Loucy (cell line): ENCODE data around the gene CFHR5.

Source experiments
- H2AFZ ChIP-seq: fragments of 200-600 bp; sonication (generic); 2 replicates; pipeline ENCODE4 v1.6.0; 2016; ENCODE audit warnings: antibody characterized with exemption, mild to moderate bottlenecking, low read length, moderate library complexity
- H3F3A ChIP-seq: fragments of 200-600 bp; 2 replicates; pipeline ENCODE4 v1.6.0; 2016; ENCODE audit warnings: antibody characterized with exemption, low read depth, mild to moderate bottlenecking
- H3K27me3 ChIP-seq: fragments of 200-600 bp; sonication (generic); 2 replicates; pipeline ENCODE4 v1.6.1; 2014; ENCODE audit warnings: low read length, mild to moderate bottlenecking; ENCODE audit not compliant: insufficient read depth, poor library complexity, severe bottlenecking
- H3K36me3 ChIP-seq: fragments of 200-600 bp; sonication (generic); 2 replicates; pipeline ENCODE4 v1.6.1; 2016; ENCODE audit warnings: low read length; ENCODE audit not compliant: insufficient read depth
- H3K4me1 ChIP-seq: fragments of 200-600 bp; sonication (generic); 2 replicates; pipeline ENCODE4 v1.5.1; 2014; ENCODE audit warnings: low read length, mild to moderate bottlenecking; ENCODE audit not compliant: insufficient read depth, poor library complexity, severe bottlenecking
- H3K4me2 ChIP-seq: fragments of 200-600 bp; sonication (generic); 2 replicates; pipeline ENCODE4 v1.6.0; 2014; ENCODE audit warnings: antibody characterized with exemption, low read length, low read depth, mild to moderate bottlenecking; ENCODE audit not compliant: poor library complexity, severe bottlenecking
- H3K4me3 ChIP-seq: fragments of 200-600 bp; sonication (generic); 2 replicates; pipeline ENCODE4 v1.5.1; 2014; ENCODE audit warnings: low read length, mild to moderate bottlenecking, mixed read lengths; ENCODE audit not compliant: poor library complexity, severe bottlenecking
- H3K79me2 ChIP-seq: fragments of 200-600 bp; sonication (generic); 2 replicates; pipeline ENCODE4 v1.6.1; 2014; ENCODE audit warnings: low read length; ENCODE audit not compliant: insufficient read depth
- H3K9ac ChIP-seq: fragments of 200-600 bp; sonication (generic); 2 replicates; pipeline ENCODE4 v1.6.0; 2014; ENCODE audit warnings: mild to moderate bottlenecking, low read depth, low read length, moderate library complexity; ENCODE audit not compliant: poor library complexity, severe bottlenecking
- H3K9me2 ChIP-seq: fragments of 200-600 bp; sonication (generic); replicated peaks from 2 replicates; pipeline ENCODE4 v1.6.1; 2016; ENCODE audit warnings: low read depth, low read length, mixed read lengths
- H3K9me3 ChIP-seq: fragments of 200-600 bp; sonication (generic); 2 replicates; pipeline ENCODE4 v1.6.1; 2014; ENCODE audit warnings: mild to moderate bottlenecking, antibody characterized with exemption, low read length, low read depth; ENCODE audit not compliant: insufficient read depth
- H4K20me1 ChIP-seq: fragments of 200-600 bp; sonication (generic); 2 replicates; pipeline ENCODE4 v1.6.0; 2014; ENCODE audit warnings: antibody characterized with exemption, low read length, mild to moderate bottlenecking; ENCODE audit not compliant: insufficient read depth, poor library complexity, severe bottlenecking
- EZH2phosphoT487 ChIP-seq: fragments of 200-600 bp; IDR thresholded peaks from 2 replicates; pipeline ENCODE4 v1.6.1; 2018; ENCODE audit warnings: antibody characterized with exemption, mild to moderate bottlenecking, moderate library complexity, borderline replicate concordance
- TF ChIP-seq, protein P1 (sequence below): fragments of 200-600 bp; sonication (generic); conservative IDR thresholded peaks from 2 replicates; pipeline ENCODE4 v1.5.1; 2014; ENCODE audit warnings: mild to moderate bottlenecking, antibody characterized with exemption, low read length

Gene CFHR5

GRCh38 chr1:197049100-197049499 lies 71.7 kb downstream of the CFHR5 start:
- no peak for TF ChIP-seq EZH2phosphoT487
- TF ChIP-seq, protein P1, sequence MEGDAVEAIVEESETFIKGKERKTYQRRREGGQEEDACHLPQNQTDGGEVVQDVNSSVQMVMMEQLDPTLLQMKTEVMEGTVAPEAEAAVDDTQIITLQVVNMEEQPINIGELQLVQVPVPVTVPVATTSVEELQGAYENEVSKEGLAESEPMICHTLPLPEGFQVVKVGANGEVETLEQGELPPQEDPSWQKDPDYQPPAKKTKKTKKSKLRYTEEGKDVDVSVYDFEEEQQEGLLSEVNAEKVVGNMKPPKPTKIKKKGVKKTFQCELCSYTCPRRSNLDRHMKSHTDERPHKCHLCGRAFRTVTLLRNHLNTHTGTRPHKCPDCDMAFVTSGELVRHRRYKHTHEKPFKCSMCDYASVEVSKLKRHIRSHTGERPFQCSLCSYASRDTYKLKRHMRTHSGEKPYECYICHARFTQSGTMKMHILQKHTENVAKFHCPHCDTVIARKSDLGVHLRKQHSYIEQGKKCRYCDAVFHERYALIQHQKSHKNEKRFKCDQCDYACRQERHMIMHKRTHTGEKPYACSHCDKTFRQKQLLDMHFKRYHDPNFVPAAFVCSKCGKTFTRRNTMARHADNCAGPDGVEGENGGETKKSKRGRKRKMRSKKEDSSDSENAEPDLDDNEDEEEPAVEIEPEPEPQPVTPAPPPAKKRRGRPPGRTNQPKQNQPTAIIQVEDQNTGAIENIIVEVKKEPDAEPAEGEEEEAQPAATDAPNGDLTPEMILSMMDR = no peak
- H3K79me2 ChIP-seq = no peaks in the 10 kb centered on the region
- H3K9me3 ChIP-seq = no peaks in the 10 kb centered on the region

More at GRCh38 chr1:197049100-197049499, 71.7 kb downstream of the CFHR5 start:
- Histone ChIP-seq H2AFZ (no peak overlapping the region), H3K4me1 (no peaks in the 10 kb centered on the region), H4K20me1 (no peaks in the 10 kb centered on the region), H3K27me3 (peaks cover 12% of the 10 kb centered on the region), H3K9ac (no peak overlapping the region), H3F3A (no peaks in the 10 kb centered on the region), H3K36me3 (no peaks in the 10 kb centered on the region), H3K4me3 (no peak overlapping the region), H3K4me2 (no peak overlapping the region), H3K9me2 (no peaks in the 10 kb centered on the region)
